Measurements from ENCODE around the gene ATP2C2.

GRCh38 chr16:84391151-84392030 is 23.1 kb downstream of the ATP2C2 start:
- TF ChIP-seq CTCF (IDR thresholded peaks at IDR 0.05): no peak
- TF ChIP-seq POLR2A (IDR thresholded peaks at IDR 0.05): no peak

Data from right lobe of liver (tissue), 4 donors.